GM06990 (cell line): ENCODE data around the gene TRABD2A.

Experiments used
- DNase-seq: peaks from one replicate; pipeline ENCODE4 v3.0.0-alpha.2; 2011; ENCODE audit not compliant: insufficient read length; ENCODE audit errors: extremely low read depth
- H3K27me3 ChIP-seq: replicated peaks from 2 replicates; pipeline ENCODE4 v1.6.0; 2011; ENCODE audit warnings: low read length; ENCODE audit not compliant: control insufficient read depth, insufficient read depth
- H3K36me3 ChIP-seq: 2 replicates; pipeline ENCODE4 v1.5.1; 2011; ENCODE audit warnings: low read length; ENCODE audit not compliant: control insufficient read depth, insufficient read depth
- H3K4me3 ChIP-seq: replicated peaks from 2 replicates; pipeline ENCODE4 v1.5.1; 2011; ENCODE audit warnings: low read depth, mild to moderate bottlenecking, control low read depth, low read length
- CTCF ChIP-seq: IDR thresholded peaks from 2 replicates; pipeline ENCODE4 v1.5.1; 2011; ENCODE audit warnings: low read length, control low read depth, mild to moderate bottlenecking, inconsistent platforms; ENCODE audit not compliant: insufficient read depth, poor library complexity, severe bottlenecking

The TRABD2A gene

DNA sequence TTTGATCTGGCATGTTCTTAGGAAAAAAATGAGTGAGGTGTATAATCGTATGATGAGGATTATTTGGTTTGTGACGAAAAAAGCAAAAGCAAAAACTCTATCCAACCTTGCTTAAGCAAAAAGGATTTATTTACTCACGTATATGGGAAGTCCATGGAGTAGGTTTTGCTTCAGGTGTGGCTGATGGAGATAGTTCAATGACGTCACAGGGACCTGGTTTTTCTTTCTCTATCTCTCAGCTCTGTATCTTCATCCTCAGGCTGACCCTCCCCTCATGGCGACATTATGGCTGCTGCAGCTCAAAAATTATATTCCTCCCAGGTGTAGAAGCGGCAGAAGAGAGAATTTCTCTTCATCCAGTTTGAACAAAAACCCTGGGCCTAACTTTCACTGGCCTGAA is 33.5 kb upstream of the TRABD2A start:
- no peak for DNase-seq
- no peak for TF ChIP-seq CTCF
- H3K27me3 ChIP-seq = no peaks in the 10 kb centered on the region
- H3K36me3 ChIP-seq = no peaks in the 10 kb centered on the region
- no peak overlapping the region for H3K4me3 ChIP-seq

DNA sequence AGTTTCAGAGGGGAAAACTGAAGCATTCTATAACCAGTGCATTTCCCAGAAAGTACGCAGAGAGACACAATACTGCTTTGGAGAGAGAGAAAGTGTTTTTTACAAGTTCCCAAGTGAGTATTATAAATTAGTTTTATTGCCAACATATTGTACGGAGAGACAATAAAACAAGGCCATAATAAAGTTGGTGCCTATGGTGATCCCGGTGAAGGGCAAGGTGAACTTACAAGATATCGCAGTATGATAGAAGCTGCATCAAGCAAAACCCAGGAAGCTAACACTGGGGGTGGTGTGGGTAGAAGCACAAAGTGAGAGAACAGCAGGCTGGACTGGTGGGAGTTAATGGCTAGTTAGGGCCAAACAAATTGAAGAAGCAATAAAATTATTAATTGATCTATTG is 32.1 kb upstream of the TRABD2A start:
- no peak for TF ChIP-seq CTCF
- DNase-seq = no peak
- no peaks in the 10 kb centered on the region for H3K27me3 ChIP-seq
- no peaks in the 10 kb centered on the region for H3K36me3 ChIP-seq
- H3K4me3 ChIP-seq = no peak overlapping the region

DNA sequence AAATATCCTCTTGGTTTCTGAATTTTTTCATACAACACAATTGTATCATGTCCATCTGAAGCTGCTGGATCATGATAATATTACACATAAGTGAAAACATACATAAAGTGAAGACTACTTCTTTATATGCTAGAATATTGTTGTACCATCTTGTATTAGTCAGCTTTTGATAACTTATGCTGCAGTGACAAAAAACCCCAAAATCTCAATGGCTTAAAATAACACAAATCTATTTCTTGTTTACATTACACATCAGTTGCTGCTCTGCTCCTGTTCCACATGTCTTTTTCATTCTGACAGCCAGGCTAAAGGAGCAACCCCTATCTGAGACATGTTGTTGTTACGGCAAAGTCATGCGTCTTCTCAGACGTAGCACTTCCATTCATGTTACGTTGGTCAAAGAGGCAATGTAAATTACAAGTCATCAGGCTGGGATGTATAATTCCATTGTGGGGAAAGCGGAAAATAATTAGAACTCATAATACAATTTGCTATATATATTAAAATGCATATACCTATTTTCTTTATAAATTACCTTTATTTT is 30.3 kb upstream of the TRABD2A start:
- no peaks in the 10 kb centered on the region for H3K27me3 ChIP-seq
- no peak overlapping the region for H3K4me3 ChIP-seq
- H3K36me3 ChIP-seq = no peaks in the 10 kb centered on the region; the same call in 1 of the 2 replicates
- no peak for DNase-seq
- TF ChIP-seq CTCF = no peak

- H3K27me3 ChIP-seq = no peaks in the 10 kb centered on the region
- TF ChIP-seq CTCF = no peak
- no peak overlapping the region for H3K4me3 ChIP-seq
- no peaks in the 10 kb centered on the region; the same call in 1 of the 2 replicates for H3K36me3 ChIP-seq
- DNase-seq = no peak
Measured at GRCh38 chr2:84908948-84909713, 28.2 kb upstream of the TRABD2A start.

DNA sequence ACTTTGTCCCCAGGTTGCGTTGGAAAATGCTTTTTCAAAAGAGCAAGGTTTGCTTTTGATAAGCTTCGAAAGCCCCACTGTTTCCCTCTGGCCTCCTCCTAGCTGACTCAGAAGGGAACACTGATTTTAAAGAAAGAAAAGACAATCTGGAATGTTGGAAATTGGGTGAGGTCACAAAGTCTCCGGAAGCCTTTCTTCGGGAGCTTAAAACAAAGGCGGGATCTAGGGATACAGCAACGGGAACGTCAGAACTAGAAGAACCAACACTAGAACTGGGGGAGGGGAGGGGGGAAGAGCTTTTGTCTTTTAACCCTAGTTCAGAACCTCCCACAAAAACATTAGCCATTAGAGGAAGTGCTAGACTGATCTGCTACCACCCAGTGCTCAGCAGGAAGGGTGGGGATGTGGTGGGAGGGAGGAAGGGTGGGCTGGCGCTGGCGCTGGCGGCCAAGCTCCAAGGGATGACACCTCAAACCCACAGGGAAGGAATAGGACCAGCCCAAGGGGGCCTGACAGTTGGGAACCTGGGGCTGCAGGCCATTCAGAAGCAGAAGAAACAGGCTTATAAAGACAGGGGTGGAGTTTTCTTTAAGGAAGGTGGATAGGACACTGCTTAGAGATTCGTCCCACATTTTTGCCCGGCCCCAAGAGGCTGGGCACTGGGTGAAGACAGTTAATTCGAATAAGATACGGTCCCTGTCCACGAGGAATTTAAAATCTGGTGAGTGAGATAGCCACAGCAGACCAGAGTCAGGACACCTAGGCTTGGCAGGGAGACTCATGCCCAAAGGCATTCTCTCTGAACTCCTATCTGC is 26.2 kb upstream of the TRABD2A start:
- no peak for TF ChIP-seq CTCF
- peak; percentile 64 for DNase-seq

More for the DNA sequence above, 26.2 kb upstream of the TRABD2A start:
- Histone ChIP-seq H3K27me3 (no peaks in the 10 kb centered on the region), H3K36me3 (no peaks in the 10 kb centered on the region; the same call in 1 of the 2 replicates), H3K4me3 (peak overlapping the region; percentile 90)
